Endothelial cell (in vitro differentiated cells): ENCODE results near the gene EGFLAM. TPM values are rescaled to one million over a fixed set of nuclear protein-coding genes. Genes with fewer than 3 reads are reported as not detected.

Experiments used
- DNase-seq: peaks from one replicate; pipeline ENCODE4 v3.0.0; 2021; ENCODE audit warnings: low spot score
- H3K27ac Mint-ChIP-seq: one replicate; pipeline ENCODE4 v1.8.0; 2021; ENCODE audit warnings: mixed read lengths, inconsistent platforms; ENCODE audit not compliant: unreplicated experiment
- H3K27me3 Mint-ChIP-seq: one replicate; pipeline ENCODE4 v1.8.0; 2021; ENCODE audit warnings: mild to moderate bottlenecking, moderate library complexity, mixed read lengths, inconsistent platforms; ENCODE audit not compliant: unreplicated experiment
- H3K36me3 Mint-ChIP-seq: one replicate; pipeline ENCODE4 v1.8.0; 2021; ENCODE audit warnings: mild to moderate bottlenecking, low read depth, mixed read lengths, inconsistent platforms; ENCODE audit not compliant: unreplicated experiment
- H3K4me1 Mint-ChIP-seq: one replicate; pipeline ENCODE4 v1.8.0; 2021; ENCODE audit warnings: mild to moderate bottlenecking, mixed read lengths, inconsistent platforms; ENCODE audit not compliant: unreplicated experiment
- H3K4me3 Mint-ChIP-seq: one replicate; pipeline ENCODE4 v1.8.0; 2021; ENCODE audit warnings: mild to moderate bottlenecking, mixed read lengths, inconsistent platforms; ENCODE audit not compliant: unreplicated experiment
- H3K9me3 Mint-ChIP-seq: one replicate; pipeline ENCODE4 v1.8.0; 2021; ENCODE audit warnings: mixed read lengths, inconsistent platforms; ENCODE audit not compliant: unreplicated experiment
- total RNA-seq: library from RNA; stranded (reverse); fragmentation: NEBNext Ultra II Directional; extraction: Animal tissue kit (Norgen Biotek cat#: 25700); gene quantifications from one replicate; pipeline ENCODE4 v1.2.1, GENCODE V29; 2021; ENCODE audit not compliant: unreplicated experiment
- TF ChIP-seq, protein P1 (sequence below): fragments of 200-600 bp; sonication (generic); IDR thresholded peaks from one replicate; pipeline ENCODE4 v1.5.0; 2021; ENCODE audit warnings: antibody characterized with exemption; ENCODE audit not compliant: unreplicated experiment

EGFLAM gene
- total RNA-seq, 1 donor from 2014 or later, result 29.6 TPM

DNA sequence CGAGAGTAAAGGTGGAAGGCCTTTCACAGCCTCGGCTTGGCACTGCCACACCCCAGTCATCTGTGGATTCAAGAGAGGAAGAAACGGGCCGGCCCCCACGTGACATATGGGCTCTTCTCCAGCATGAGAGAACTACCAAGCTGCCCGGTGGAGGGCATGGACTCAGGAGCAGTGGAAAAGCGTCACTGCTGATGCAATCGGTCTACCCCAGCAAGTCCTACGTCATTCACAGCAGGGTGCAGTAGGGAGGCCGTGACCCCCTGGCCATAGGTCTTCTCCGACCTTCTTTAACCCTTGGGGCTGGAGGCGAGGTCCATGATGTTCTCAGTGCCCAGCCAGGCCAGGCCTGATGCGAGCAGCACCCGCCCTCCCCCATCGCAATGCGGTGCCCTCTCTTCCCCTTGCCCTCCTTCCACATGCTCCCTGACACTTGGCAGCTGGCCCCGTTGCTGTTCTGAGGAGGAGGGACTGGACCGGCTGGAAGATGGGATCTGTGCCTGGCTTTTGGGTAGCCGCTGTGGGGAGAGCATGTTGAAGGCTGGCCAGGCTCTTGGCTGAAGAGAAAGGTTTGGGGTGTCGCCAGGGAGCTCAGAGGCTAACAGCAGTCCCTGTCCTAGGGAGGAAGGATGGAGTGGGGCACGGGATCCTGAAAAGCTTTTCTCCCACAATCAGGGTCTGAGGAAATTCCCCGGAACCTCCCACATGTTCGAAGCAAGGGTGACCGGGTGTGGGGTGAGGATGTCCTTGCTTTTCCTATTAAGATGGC lies 208.2 kb downstream of the EGFLAM start:
- H3K27me3 Mint-ChIP-seq, result peaks cover 2% of the 10 kb centered on the region
- TF ChIP-seq, protein P1, sequence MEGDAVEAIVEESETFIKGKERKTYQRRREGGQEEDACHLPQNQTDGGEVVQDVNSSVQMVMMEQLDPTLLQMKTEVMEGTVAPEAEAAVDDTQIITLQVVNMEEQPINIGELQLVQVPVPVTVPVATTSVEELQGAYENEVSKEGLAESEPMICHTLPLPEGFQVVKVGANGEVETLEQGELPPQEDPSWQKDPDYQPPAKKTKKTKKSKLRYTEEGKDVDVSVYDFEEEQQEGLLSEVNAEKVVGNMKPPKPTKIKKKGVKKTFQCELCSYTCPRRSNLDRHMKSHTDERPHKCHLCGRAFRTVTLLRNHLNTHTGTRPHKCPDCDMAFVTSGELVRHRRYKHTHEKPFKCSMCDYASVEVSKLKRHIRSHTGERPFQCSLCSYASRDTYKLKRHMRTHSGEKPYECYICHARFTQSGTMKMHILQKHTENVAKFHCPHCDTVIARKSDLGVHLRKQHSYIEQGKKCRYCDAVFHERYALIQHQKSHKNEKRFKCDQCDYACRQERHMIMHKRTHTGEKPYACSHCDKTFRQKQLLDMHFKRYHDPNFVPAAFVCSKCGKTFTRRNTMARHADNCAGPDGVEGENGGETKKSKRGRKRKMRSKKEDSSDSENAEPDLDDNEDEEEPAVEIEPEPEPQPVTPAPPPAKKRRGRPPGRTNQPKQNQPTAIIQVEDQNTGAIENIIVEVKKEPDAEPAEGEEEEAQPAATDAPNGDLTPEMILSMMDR, result no peak
- peaks cover 4% of the 10 kb centered on the region for H3K36me3 Mint-ChIP-seq
- H3K27ac Mint-ChIP-seq, result no peak overlapping the region
- peaks cover 15% of the 10 kb centered on the region for H3K4me1 Mint-ChIP-seq
- H3K4me3 Mint-ChIP-seq, result no peak overlapping the region
- no peaks in the 10 kb centered on the region for H3K9me3 Mint-ChIP-seq
- DNase-seq, result no peak

DNA sequence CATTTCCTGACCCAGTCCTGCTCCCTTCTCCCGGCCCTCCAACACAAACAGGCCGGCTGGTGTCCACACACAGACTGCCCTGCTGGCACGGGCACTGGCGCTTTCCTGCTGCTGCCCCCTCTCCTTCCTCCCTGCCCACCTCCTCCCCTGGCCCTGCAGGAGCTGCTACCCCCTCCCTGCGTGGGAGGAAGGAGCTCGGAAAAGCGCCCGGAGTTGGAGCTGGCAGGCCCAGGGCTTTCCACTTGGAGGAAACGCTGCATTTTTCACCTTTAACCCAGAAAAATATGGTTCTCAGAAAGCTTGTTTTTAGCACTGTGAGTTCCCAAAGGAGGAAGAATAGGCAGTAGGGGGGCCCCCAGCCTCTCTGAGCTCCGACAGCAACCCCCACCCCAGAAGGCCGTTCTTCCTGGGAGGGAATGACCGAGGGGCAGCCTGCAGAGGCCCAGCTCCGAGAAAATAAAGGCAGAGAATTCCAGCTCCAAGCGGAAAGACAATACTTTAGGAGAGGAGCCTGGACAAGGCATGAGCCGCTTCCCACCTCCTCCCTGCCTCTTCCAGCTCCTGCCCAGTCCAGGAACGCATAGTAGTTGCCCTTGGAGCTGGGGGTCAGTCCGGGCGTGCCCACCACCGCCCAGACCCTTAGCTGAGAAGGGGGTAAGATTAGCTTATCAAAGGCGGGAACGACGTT lies 209.1 kb downstream of the EGFLAM start:
- DNase-seq, result no peak
- Mint-ChIP-seq H3K9me3 (no peaks in the 10 kb centered on the region), H3K4me1 (peaks cover 16% of the 10 kb centered on the region), H3K27ac (no peak overlapping the region), H3K36me3 (peaks cover 4% of the 10 kb centered on the region), H3K27me3 (peaks cover 2% of the 10 kb centered on the region), H3K4me3 (no peak overlapping the region)
- TF ChIP-seq, protein P1, result no peak

DNA sequence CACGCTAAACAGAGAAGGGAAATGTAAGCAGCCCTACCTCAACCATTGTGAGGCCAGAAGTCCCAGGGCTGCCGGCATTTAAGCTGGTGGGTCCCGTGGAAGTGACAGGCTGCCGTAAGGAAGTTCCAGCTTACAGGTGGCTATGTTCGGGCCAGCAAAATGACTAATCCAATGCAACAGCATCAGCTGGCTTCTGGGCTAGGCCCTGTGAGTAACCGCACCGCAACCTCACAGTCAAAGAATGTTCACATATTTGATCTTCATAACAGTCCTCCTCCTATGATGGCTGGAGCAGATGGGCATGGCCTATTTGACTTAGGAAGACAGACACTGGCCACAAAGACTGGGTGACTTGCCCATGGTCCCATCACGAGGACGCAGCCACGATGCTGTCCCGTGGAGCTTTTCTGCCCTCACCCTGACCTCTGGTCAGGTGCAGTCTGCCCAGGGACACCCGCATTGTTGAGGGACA lies 209.9 kb downstream of the EGFLAM start:
- no peaks in the 10 kb centered on the region for H3K9me3 Mint-ChIP-seq
- H3K36me3 Mint-ChIP-seq, result peaks cover 4% of the 10 kb centered on the region
- TF ChIP-seq, protein P1, result no peak
- no peak overlapping the region for H3K4me3 Mint-ChIP-seq
- H3K27ac Mint-ChIP-seq, result no peak overlapping the region
- DNase-seq, result no peak
- H3K27me3 Mint-ChIP-seq, result peaks cover 2% of the 10 kb centered on the region
- peaks cover 19% of the 10 kb centered on the region for H3K4me1 Mint-ChIP-seq

DNA sequence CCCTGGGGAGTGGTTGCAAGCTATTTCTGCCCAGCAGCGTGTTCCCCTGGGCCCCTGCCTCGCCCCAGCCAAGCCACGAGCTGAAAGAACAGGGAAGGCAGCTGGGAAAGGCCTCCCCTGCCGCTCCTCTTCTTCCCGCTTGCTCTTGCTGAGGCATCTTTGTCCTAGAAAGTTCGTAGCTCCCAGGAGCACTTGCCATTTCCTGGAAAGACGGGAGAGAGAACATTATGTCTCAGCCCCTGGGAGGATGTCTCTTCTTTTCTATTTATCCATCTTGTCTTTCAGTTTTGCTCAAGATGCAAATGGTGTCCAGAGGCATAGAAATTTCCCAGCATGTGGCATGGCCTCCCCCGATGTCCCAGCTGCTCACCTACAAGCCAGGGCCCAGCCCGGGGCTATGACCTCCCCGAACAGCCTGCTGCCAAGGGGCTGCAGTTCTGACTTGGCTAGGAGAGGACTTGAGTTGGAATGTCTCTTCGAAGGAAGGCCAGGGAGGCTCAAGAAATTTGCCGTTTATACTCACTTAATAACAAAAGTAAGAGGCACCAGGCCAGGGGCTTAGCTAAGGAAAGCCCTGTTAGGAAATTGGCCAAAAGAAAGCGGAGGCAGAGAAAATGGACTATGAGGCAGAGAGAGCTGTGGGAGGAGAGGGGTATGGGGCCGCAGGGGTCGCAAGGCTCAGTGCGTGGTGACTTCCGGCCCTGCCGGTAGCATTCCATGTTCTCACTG lies 210.8 kb downstream of the EGFLAM start:
- H3K9me3 Mint-ChIP-seq, result no peaks in the 10 kb centered on the region
- H3K27ac Mint-ChIP-seq, result peak overlapping the region; percentile 48
- H3K27me3 Mint-ChIP-seq, result peaks cover 2% of the 10 kb centered on the region
- H3K36me3 Mint-ChIP-seq, result peaks cover 4% of the 10 kb centered on the region
- peaks cover 18% of the 10 kb centered on the region for H3K4me1 Mint-ChIP-seq
- H3K4me3 Mint-ChIP-seq, result no peak overlapping the region
- DNase-seq, result no peak
- TF ChIP-seq, protein P1, result no peak
